GM10266 (cell line): Measurements from ENCODE around the gene TBC1D10A.

Experiments
- DNase-seq: peaks from one replicate; pipeline ENCODE4 v3.0.0; 2012; ENCODE audit errors: extremely low spot score
- CTCF ChIP-seq: IDR thresholded peaks from 2 replicates; pipeline ENCODE4 v1.5.1; 2012; ENCODE audit warnings: mild to moderate bottlenecking, low read depth; ENCODE audit not compliant: control insufficient read depth, insufficient read depth; ENCODE audit errors: missing control alignments

TBC1D10A gene

DNA sequence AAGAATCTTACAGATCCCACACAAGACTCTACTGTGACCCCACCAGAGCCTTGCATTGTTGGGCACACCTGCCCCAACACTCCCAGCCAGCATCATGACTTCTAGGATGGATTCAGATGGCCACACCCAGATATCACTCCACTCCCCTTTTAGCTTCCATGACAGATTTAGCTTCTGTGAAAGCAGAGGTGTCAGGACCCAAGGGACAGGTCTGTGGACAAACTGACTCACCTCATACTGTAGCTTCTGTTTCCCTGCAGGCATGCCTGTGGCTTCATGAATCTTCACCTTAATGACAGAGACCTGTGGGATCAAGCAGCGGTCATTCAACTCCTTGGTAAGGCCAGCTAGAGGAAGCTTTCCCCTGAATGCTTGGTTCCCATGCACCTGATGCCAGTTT, 8.5 kb upstream of the TBC1D10A start:
- TF ChIP-seq CTCF = no peak
- DNase-seq = no peak

- no peak for DNase-seq
- TF ChIP-seq CTCF = no peak
Measured at GRCh38 chr22:30334646-30335045, 7.9 kb upstream of the TBC1D10A start.

- no peak for TF ChIP-seq CTCF
- no peak for DNase-seq
Measured at GRCh38 chr22:30333707-30334087, 7.0 kb upstream of the TBC1D10A start.

DNA sequence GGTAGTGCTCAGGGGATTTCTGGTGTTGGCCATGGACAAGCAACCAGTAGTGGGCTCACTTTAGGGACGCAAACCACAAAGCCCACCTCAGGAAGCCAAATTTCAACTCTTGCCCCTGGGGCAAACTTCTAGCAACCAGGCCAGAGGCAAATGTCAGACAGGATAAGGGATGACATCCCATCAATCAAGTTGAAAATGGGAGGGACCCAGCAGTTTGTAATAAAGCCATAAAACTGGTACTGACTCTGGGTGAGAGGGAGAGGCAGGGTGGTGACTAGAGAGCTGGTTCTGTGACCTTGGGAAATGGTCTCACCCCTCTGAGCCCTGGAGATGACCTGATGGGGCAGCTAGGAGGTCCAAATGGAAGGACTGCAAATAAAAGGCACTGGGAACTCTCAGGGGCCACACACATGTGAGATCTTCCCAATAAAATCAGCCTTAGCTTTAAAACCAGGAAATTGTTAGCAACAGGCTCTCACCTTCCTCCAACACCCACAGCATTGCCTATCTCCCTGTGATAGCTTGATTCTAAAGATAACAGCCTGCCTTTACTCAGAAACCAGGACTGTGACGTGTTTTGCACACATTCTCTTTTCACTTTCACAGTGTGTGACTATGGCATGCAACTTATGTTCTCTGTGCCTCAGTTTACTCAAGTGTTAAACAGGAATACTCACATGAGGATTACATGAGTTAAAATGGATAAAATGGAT, 6.4 kb upstream of the TBC1D10A start:
- no peak for TF ChIP-seq CTCF
- no peak for DNase-seq

- DNase-seq = no peak
- TF ChIP-seq CTCF = no peak
Measured at GRCh38 chr22:30332551-30332950, 5.8 kb upstream of the TBC1D10A start.

GRCh38 chr22:30328466-30329049, 1.8 kb upstream of the TBC1D10A start:
- TF ChIP-seq CTCF = no peak
- DNase-seq = no peak

DNA sequence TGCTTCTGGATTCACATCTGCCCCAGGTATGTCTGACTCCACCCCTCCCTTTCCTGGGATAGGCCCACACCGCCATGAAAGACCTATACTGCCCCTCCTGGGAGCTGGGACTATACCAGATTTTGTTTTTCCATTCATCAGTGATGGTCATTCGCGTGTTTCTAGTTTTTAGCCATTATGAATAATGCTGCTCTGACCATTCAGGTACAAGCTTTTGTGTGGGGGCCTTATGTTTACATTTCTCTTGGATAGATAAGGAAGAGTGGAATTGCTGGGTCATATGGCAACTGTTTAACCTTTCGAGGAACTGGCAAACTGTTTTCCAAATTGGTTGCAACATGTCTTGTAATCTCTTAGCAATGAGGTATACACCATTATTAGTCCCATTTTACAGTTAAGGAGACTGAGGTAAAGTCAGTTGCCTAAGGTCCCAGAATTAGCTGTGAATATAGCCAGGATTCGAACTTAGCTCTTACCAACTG, 1.2 kb upstream of the TBC1D10A start:
- no peak for TF ChIP-seq CTCF
- no peak for DNase-seq
